Activated naive CD4-positive, alpha-beta T cell treated with anti-CD3 and anti-CD28 coated beads, Interleukin-2, amount 50 U/mL, for 24 hours (primary cell): Measurements from ENCODE around the gene MORC4.

ENCODE experiments used
- H3K27ac Mint-ChIP-seq: one replicate; pipeline ENCODE4 v1.8.0; 2021; ENCODE audit warnings: mild to moderate bottlenecking, mixed read lengths
- H3K27me3 Mint-ChIP-seq: one replicate; pipeline ENCODE4 v1.8.0; 2021; ENCODE audit warnings: mixed read lengths
- H3K36me3 Mint-ChIP-seq: one replicate; pipeline ENCODE4 v1.8.0; 2021; ENCODE audit warnings: mixed read lengths
- H3K4me1 Mint-ChIP-seq: one replicate; pipeline ENCODE4 v1.8.0; 2021; ENCODE audit warnings: mixed read lengths
- H3K4me3 Mint-ChIP-seq: one replicate; pipeline ENCODE4 v1.8.0; 2021; ENCODE audit warnings: mild to moderate bottlenecking, mixed read lengths
- H3K9me3 Mint-ChIP-seq: one replicate; pipeline ENCODE4 v1.8.0; 2021; ENCODE audit warnings: mixed read lengths

MORC4 gene

GRCh38 chrX:106903291-106903824 lies 96.7 kb downstream of the MORC4 start, which contains the start of gene RIPPLY1:
TSS of gene RIPPLY1 (minus strand) at chrX:106903341. CDS start at chrX:106903287, 54 bp downstream.
- Mint-ChIP-seq H3K4me1 (no peaks in the 10 kb centered on the region), H3K27me3 (no peaks in the 10 kb centered on the region), H3K36me3 (no peaks in the 10 kb centered on the region), H3K27ac (no peak within 1 kb of the TSS), H3K4me3 (no peak within 1 kb of the TSS), H3K9me3 (no peaks in the 10 kb centered on the region)

- Mint-ChIP-seq H3K9me3 (no peaks in the 10 kb centered on the region), H3K27me3 (no peaks in the 10 kb centered on the region), H3K36me3 (no peaks in the 10 kb centered on the region), H3K27ac (no peak overlapping the region), H3K4me1 (no peaks in the 10 kb centered on the region), H3K4me3 (no peak overlapping the region)
Observed at GRCh38 chrX:106902684-106903083, 97.3 kb downstream of the MORC4 start.

- Mint-ChIP-seq H3K27me3 (no peaks in the 10 kb centered on the region), H3K9me3 (no peaks in the 10 kb centered on the region), H3K27ac (no peak overlapping the region), H3K4me3 (no peak overlapping the region), H3K36me3 (no peaks in the 10 kb centered on the region), H3K4me1 (no peaks in the 10 kb centered on the region)
Observed at GRCh38 chrX:106901781-106902219, 98.2 kb downstream of the MORC4 start.

- Mint-ChIP-seq H3K27ac (no peak overlapping the region), H3K4me3 (no peak overlapping the region), H3K27me3 (no peaks in the 10 kb centered on the region), H3K4me1 (no peaks in the 10 kb centered on the region), H3K9me3 (no peaks in the 10 kb centered on the region), H3K36me3 (no peaks in the 10 kb centered on the region)
Observed at GRCh38 chrX:106901341-106901740, 98.7 kb downstream of the MORC4 start.

- no peak overlapping the region for H3K27ac Mint-ChIP-seq
- no peak overlapping the region for H3K4me3 Mint-ChIP-seq
- H3K9me3 Mint-ChIP-seq = no peaks in the 10 kb centered on the region
- H3K27me3 Mint-ChIP-seq = no peaks in the 10 kb centered on the region
- no peaks in the 10 kb centered on the region for H3K4me1 Mint-ChIP-seq
- no peaks in the 10 kb centered on the region for H3K36me3 Mint-ChIP-seq
Observed at GRCh38 chrX:106899841-106900240, 100.2 kb downstream of the MORC4 start.

GRCh38 chrX:106899276-106899675 lies 100.7 kb downstream of the MORC4 start:
- H3K36me3 Mint-ChIP-seq = no peaks in the 10 kb centered on the region
- no peaks in the 10 kb centered on the region for H3K27me3 Mint-ChIP-seq
- H3K9me3 Mint-ChIP-seq = no peaks in the 10 kb centered on the region
- no peaks in the 10 kb centered on the region for H3K4me1 Mint-ChIP-seq
- H3K27ac Mint-ChIP-seq = no peak overlapping the region
- no peak overlapping the region for H3K4me3 Mint-ChIP-seq

GRCh38 chrX:106898462-106898861 lies 101.5 kb downstream of the MORC4 start:
- no peak overlapping the region for H3K27ac Mint-ChIP-seq
- no peaks in the 10 kb centered on the region for H3K9me3 Mint-ChIP-seq
- H3K27me3 Mint-ChIP-seq = no peaks in the 10 kb centered on the region
- no peak overlapping the region for H3K4me3 Mint-ChIP-seq
- H3K36me3 Mint-ChIP-seq = no peaks in the 10 kb centered on the region
- H3K4me1 Mint-ChIP-seq = no peaks in the 10 kb centered on the region

- Mint-ChIP-seq H3K27me3 (no peaks in the 10 kb centered on the region), H3K9me3 (no peaks in the 10 kb centered on the region), H3K4me1 (no peaks in the 10 kb centered on the region), H3K4me3 (no peak overlapping the region), H3K36me3 (no peaks in the 10 kb centered on the region), H3K27ac (no peak overlapping the region)
Observed at GRCh38 chrX:106897259-106897658, 102.8 kb downstream of the MORC4 start.

GRCh38 chrX:106894978-106895452 lies 105.0 kb downstream of the MORC4 start:
- no peaks in the 10 kb centered on the region for H3K27me3 Mint-ChIP-seq
- H3K9me3 Mint-ChIP-seq = no peaks in the 10 kb centered on the region
- H3K27ac Mint-ChIP-seq = no peak overlapping the region
- no peaks in the 10 kb centered on the region for H3K36me3 Mint-ChIP-seq
- no peaks in the 10 kb centered on the region for H3K4me1 Mint-ChIP-seq
- H3K4me3 Mint-ChIP-seq = no peak overlapping the region

- H3K36me3 Mint-ChIP-seq = no peaks in the 10 kb centered on the region
- no peak overlapping the region for H3K4me3 Mint-ChIP-seq
- no peaks in the 10 kb centered on the region for H3K27me3 Mint-ChIP-seq
- H3K9me3 Mint-ChIP-seq = no peaks in the 10 kb centered on the region
- H3K4me1 Mint-ChIP-seq = no peaks in the 10 kb centered on the region
- H3K27ac Mint-ChIP-seq = no peak overlapping the region
Observed at GRCh38 chrX:106894392-106894909, 105.6 kb downstream of the MORC4 start.

GRCh38 chrX:106891762-106892460 lies 108.1 kb downstream of the MORC4 start:
- H3K9me3 Mint-ChIP-seq = no peaks in the 10 kb centered on the region
- H3K4me1 Mint-ChIP-seq = no peaks in the 10 kb centered on the region
- no peaks in the 10 kb centered on the region for H3K36me3 Mint-ChIP-seq
- no peaks in the 10 kb centered on the region for H3K27me3 Mint-ChIP-seq
- H3K4me3 Mint-ChIP-seq = no peak overlapping the region
- H3K27ac Mint-ChIP-seq = no peak overlapping the region
